OCI-LY7 (cell line): ENCODE data around the gene GPBAR1.

Source experiments
- CTCF ChIP-seq: fragments of 200-600 bp; sonication (generic); conservative IDR thresholded peaks from 2 replicates; pipeline ENCODE4 v1.5.1; 2014; ENCODE audit warnings: mild to moderate bottlenecking, antibody characterized with exemption, low read length, moderate library complexity, mixed read lengths
- EZH2phosphoT487 ChIP-seq: fragments of 200-600 bp; sonication (generic); IDR thresholded peaks from 2 replicates; pipeline ENCODE4 v1.6.1; 2018; ENCODE audit warnings: low read depth, borderline replicate concordance, mild to moderate bottlenecking, mixed run types, antibody characterized with exemption, low read length, moderate library complexity, mixed read lengths

- TF ChIP-seq CTCF (no peak), EZH2phosphoT487 (no peak)
Observed at GRCh38 chr2:218270721-218271486, 10.1 kb downstream of the GPBAR1 start.
